GM19238 (cell line): Measurements from ENCODE around the gene GSTM3.
"Not testable (repeated sequence)": the region's sequence is repeated elsewhere in the genome, so short reads cannot be mapped to it uniquely, and the experiment has no call there.

Experiments
- DNase-seq: peaks from one replicate; pipeline ENCODE4 v3.0.0; 2011; ENCODE audit warnings: low spot score; ENCODE audit not compliant: insufficient read length

The GSTM3 gene

DNA sequence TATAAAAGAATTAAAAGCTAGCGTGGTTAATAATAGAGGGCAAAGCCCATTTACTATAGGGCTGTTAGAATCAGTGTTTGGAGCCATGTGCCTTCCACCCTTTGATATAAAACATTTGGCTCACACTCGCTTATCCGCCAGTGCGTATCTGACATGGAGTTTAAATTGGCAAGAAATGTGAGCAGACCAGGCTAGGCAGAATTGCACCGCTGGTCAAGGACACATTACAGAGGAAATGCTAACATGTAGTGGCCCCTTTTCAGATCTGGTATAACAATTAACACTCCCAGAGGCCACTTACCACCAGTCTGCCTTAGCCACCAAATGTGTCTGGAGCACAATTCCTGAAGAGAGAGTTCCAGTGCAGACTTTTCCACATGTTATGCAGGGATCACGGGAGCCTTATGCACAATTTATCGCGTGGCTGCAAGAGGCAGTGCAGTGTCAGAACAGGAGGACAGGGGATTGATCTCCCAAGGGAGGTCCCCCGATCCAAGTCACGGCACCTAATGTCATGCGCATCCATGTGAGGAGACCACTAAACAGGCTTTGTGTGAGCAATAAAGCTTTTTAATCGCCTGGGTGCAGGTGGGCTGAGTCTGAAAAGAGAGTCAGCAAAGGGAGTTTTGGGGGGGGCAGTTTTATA is 14.0 kb downstream of the GSTM3 start:
- DNase-seq, result no peak

DNA sequence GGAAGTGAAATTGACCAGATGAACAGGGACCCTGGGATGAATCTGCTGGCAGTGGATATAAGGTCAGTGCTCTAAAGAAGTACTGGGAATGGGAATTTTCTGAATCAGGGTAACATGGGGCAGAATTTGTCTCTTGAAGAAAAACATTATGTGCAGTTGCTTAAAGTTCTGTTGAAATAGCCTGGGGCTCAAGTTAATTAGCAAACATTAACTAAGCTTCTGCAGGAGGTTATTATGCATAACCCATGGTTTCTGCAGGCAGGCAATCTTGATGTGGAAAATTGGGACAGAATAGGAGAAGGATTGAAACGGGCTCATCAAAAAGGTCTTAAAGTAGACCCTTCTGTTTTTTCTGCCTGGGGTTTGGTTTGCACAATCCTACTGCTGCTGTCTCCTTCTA is 14.8 kb downstream of the GSTM3 start:
- DNase-seq, result no peak

DNA sequence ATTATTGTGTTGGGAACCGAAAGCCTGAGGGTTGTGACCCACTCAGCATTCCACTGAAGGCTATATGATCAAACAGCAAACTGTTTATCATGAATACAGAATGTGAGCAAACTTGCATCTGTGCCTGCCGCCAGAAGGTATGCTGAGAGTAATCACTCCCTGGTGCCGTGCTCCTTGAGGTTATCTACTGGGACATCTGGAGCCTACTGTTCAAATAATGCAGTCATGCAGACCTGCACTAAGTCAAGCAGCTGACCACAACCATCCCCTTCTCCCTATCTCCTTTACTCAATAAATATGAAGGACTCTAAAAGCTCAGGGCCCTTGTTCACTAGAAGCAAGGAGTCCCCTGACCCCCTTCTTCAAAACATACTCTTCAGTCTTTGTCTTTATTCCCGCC is 15.3 kb downstream of the GSTM3 start:
- no peak for DNase-seq

DNA sequence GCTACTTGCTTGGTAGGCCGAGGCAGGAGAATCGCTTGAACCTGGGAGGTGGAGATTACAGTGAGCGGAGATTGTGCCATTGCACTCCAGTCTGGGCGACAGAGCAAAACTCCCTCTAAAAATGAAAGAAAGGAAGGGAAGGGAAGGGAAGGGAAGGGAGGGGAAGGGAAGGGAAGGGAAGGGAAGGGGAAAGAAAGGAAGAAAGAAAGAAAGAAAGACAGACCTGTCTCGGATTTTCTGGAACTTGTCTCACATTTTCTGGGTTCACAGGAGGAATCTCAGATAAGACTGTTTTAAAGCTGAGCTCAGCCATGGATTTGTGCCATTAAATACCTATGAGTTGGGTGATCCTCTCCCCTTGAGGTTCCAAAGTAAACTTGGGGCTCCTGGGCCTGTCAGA is 15.9 kb downstream of the GSTM3 start:
- DNase-seq, result no peak

DNA sequence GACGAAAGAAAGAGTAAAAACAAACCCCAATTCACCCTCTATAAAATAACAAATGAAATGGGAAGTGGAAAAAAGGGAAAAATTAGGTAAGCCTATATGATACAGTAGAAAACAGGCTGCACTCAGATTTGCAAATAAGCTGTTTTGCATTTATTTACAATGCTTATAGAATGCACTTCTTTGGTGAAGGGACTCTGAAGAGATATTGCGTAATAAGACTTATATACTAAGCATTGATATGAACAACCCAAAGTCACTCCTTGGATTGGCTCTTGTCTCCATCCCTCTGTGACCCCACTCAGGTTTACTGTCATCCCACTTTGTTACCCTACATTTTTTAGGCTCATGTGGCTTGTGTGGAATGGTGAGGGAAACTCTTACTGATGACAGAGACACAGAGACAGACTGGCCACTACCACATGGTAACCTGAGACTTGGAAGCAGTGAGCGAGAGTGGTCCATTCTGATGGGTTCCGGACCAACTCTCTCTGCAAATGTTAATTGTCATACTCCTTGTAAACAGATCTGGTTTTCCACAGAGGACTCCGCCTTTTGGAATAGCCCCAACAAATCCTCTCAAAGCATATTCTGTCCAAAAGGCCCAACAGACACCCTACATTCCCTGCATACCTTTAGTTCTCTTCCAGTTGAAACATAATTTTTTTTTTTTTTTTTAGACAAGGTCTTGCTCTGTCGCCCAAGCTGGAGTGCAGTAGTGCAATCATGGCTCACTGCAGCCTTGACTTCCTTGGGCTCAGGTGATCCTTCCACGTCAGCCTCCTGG is 17.7 kb downstream of the GSTM3 start:
- DNase-seq, result no peak

DNA sequence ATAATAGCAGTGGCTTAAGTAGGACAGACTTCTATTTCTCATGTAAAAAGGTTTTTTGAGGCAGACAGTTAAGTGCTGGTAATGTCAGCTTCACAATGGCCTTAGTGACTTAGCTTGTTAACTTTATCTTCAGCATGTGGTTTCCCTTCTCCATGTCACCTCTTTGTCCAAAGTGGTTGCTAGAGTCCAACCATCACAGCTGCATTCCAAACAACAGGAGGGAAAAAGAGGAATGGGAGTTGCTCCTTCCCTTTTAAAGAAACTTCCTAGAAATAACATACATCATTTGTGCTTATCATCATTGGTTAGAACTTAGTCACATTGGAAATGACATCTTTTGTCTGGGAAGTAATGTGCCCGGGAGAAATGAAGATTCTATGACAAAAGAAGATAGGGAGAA is 18.9 kb downstream of the GSTM3 start:
- DNase-seq, result no peak

DNA sequence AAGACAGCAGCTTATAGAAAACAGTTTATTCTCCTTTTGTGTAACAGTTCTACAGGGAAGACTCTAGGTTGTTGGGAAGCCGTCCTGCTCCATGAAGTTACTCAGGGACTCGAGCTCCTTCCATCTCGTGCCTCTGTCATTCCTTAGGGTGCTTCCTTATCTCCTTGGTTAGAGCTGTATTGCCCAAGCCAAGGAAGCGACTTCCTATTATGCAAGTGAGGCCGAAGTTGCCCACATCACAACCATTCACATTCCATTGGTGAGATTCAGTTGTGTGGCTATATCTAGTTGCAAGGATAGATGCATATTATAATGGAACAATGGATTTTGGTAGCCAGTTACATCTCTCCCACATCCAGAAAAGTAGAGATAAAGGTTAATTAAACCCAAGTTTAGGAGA is 19.8 kb downstream of the GSTM3 start:
- no peak for DNase-seq

DNA sequence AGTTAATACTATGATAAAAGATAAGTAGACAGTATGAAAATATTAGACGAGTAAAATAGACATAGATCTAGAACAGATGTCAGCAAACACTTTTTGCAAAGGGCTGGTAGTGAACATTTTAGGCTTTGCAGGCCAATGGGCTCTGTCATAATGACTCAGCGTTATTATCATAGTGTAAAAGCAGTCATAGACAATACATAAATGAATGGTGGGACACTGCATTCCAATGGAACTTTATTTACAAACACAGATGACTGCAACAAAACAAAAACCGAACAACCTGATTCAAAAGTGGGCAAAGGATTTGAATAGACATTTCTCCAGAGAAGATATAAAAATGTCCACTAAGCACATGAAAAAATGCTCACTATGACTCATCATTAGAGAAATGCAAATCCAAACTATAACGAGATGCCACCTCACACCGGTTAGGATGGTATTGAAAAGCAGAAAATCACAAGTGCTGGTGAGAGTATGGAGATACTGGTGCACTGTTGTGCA is 21.5 kb downstream of the GSTM3 start:
- no peak for DNase-seq

DNA sequence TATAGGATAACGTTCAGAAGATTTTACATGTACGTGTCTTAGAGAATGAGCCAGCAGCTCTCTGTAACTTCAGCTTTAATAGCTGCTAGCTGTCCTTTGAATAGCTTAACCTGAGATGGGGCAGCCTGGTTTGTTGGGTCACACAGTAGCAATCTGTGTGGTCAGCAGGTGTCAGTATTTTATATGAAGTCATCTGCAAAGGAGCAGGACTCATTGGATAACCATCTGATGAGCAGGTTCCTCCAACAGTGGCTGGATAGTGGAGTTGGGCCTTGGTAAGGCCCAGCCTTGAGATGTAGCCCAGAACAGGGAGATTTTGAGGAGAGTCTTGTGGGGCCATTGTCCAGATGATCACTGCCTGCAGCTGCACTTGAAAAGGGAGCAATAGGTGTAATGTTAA is 22.3 kb downstream of the GSTM3 start:
- DNase-seq, result no peak

DNA sequence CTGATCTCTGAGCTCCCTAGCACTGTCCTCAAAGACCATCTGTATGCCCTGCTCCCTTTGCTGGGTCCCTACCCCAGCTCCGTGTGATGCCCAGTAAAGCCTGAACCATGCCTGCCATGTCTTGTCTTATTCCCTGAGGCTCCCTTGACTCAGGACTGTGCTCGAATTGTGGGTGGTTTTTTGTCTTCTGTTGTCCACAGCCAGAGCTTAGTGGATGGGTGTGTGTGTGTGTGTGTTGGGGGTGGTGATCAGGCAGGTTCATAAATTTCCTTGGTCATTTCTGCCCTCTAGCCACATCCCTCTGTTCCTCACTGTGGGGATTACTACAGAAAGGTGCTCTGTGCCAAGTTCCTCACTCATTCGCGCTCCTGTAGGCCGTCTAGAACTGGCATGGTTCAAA is 23.1 kb downstream of the GSTM3 start:
- no peak for DNase-seq

DNA sequence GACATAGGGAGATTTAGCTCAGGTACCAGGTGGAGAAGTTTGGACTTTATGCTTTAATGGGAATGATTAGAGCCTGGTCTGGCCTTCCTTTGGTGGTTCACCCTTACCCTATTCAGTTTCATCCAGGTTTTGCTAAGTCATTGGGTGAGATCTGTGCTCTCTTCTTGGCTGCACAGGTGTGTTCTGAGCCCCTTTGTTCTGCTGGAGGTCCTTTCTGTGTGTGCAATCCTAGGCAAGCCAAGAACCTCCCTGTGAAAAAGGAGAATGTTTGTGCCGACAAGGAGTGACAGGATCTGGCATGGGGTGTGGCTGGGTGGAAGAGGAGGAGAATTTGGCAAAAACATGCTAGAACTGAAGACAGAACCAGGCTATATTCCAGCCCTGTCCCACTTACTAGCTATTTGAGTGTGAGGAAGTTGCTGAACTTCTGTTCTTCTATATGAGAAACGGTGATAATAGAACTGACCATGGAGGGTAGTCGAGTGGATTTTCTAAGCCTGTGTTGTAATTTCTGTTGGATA is 24.2 kb downstream of the GSTM3 start:
- DNase-seq, result no peak

DNA sequence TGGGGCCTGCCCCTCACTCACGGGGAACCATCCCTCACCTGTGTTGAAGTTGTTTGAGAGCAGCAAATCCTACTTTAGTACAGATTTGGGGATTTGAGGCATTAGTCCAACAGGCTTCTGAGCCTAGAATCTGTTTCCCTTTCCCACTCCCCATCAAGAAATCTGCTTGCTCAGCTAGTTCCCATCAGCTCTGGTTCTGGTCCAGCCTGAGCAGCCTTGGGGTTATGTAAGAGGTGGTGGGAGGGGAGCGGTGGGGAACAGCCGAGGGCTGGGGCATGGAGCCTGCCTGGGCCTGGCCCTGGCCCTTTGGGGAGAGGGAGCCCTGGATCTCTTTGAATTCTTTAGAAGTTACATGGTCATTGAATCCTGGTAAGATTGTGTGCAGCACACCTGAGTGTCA is 24.7 kb downstream of the GSTM3 start:
- no peak for DNase-seq

DNA sequence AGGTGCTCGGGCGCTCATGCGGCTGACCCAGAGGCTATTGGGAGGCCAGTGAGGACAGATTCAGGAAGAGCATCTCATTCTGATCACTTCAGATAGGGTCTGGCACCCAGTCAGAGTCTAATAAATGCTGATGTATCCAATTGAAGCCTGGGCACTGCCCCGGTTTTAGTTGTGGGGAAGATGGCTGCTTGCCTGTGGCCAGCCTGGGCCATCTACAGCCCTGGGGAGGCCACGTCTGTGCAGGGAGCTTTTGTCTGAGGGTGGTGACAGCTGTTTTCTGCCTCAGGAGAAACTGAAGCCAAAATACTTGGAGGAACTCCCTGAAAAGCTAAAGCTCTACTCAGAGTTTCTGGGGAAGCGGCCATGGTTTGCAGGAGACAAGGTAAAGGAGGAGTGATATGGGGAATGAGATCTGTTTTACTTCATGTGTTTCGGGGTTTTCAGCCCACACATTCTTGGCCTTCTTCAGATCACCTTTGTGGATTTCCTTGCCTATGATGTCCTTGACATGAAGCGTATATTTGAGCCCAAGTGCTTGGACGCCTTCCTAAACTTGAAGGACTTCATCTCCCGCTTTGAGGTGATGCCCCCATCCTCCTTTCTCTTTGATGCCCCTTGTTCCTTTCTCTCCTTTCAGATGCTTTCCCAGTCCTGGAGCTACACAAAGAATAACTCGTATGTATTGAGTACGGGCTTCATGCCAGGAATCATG is 26.0 kb downstream of the GSTM3 start:
- DNase-seq, result no peak

DNA sequence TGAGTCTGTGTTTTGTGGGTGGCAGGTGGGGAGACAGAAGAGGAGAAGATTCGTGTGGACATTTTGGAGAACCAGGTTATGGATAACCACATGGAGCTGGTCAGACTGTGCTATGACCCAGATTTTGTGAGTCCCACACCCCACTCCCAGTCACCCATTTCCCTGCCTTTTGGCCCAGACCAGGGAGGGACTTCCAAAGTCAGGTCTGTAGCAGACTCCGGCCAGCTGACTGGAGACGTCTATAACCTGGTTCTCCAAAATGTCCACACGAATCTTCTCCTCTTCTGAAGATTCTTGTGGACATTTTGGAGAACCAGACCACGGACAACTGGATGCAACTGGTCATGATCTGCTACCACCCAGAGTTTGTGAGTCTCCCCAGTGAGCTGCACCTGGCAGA is 27.2 kb downstream of the GSTM3 start:
- no peak for DNase-seq

DNA sequence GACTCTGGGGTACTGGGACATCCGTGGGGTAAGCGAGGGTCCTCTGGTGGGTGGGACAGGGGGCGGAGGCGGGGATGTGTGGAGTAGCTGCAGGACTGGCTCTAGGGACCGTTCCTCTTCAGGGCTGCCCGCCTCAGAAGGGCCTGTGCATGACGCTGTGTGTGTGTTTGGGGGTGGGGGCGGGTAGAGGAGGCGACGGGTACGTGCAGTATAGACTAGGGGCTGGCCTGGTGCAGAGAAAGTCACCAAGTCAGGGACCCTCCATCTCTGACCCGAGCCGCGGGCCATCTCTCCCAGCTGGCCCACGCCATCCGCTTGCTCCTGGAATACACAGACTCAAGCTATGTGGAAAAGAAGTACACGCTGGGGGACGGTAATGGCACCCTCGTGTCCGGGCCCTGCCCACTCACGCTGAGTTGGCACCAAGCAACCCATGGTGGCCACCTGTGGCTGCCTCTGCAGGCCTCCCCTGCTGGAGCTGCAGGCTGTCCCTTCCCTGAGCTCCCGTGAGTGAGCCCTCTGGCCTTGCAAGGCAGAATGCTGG is 28.4 kb downstream of the GSTM3 start:
- DNase-seq, result no peak

DNA sequence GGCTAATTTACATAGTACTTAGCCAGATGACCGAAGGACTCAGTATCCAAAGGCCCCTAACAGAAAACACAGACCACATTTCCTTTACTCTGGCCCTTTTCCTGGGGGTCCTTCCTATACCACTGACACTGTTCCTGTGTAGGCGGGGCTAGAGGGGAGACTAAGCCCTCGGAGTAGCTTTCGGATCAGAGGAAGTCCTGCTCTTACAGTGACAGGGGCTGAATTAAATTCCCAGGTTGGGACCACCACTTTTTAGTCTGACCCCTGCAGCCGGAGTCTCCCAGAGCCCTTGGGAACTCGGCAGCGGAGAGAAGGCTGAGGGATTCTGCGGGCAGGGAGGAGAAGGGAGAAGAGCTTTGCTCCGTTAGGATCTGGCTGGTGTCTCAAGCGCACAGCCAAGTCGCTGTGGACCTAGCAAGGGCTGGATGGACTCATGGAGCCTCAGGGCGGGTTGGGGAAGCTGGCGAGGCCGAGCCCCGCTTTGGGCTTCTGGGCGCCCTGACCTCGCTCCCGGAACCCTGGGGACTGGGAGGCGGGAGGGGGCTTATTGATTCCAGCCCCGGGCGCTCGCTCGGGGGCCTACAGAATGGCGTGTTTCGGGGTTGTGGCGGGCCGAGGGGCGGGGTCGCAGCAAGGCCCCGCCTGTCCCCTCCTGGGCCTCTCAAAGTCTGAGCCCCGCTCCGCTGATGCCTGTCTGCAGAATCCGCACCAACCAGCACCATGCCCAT is 29.1 kb downstream of the GSTM3 start, which contains the start of gene GSTM5:
TSS of gene GSTM5 (plus strand) at position 659 of the 728 bp plus-strand sequence. CDS start at position 721, 62 bp downstream.
- not testable (repeated sequence) for DNase-seq

DNA sequence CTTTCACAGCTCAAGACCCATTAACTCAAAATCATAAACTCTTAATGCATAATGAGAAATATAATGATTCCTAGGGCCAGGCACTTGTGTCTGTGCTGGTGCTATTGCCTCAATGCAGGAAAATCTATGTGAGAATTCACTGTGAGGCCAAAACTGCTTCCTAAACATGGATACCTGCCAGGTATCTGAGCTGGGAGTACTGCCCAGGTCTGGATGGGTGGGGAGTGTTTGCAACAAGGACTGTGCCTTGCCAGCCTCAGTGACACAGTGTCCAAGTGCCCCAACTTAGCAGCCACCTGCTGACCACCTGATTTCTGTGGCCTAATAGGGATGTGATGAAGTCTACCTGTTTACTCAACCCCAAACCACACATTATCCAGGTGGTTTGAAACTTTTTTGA is 31.0 kb downstream of the GSTM3 start:
- not testable (repeated sequence) for DNase-seq

DNA sequence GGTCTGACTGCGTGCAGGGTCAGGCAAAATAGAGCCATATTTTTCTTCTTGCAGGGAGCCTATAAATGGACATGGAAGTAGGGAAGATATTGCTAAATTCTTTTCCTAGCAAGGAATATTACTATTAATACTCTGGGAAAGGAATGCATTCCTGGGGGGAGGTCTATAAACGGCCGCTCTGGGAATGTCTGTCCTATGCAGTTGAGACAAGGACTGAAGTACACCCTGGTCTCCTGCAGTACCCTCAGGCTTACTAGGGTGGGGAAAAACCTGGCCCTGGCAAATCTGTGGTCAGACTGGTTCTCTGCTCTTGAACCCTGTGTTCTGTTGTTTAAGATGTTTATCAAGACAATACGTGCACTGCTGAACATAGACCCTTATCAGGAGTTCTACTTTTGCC is 31.9 kb downstream of the GSTM3 start:
- DNase-seq, result not testable (repeated sequence)

DNA sequence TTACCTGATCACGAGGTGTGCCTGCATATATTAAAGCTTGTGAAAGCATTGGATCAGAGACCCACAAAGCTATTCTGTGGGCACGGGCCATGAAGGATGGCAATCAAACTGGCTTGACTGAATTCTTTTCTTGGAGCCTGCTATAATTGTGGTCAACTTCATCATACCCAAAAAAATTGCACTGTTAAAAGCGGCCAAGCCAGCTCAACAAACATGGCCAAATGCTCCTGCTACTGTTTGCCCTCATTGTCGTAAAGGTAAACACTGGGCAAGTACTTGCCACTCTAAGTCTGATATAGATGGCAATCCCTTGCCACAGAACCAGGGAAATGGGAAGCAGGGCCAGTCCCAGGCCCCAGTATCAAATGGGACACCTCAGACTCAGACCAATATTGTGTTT is 35.4 kb downstream of the GSTM3 start:
- no peak for DNase-seq

DNA sequence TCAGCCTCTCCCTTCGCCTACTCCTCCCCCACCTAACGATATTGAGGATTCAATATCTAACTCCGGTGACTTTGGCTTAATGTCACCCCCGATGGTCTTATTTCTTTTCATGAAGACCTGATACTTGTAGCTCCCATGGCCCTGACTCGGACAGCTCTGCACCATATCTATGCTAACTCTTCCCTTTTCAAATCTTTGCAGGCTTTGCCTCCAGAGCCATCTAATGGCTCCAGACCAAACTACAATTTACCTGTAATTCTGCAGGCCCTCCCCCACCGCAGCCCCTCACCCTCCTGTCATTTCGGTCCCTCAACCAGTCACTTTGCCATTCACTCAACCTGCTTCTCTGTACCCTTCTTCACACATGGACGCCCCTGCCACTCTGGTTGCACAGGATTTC is 36.7 kb downstream of the GSTM3 start:
- no peak for DNase-seq

DNA sequence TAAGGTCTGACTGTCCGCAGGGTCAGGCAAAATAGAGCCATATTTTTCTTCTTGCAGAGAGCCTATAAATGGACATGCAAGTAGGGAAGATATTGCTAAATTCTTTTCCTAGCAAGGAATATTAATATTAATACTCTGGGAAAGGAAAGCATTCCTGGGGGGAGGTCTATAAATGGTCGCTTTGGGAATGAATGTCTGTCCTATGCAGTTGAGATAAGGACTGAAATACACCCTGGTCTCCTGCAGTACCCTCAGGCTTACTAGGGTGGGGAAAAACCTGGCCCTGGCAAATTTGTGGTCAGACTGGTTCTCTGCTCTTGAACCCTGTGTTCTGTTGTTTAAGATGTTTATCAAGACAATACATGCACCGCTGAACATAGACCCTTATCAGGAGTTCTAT is 37.9 kb downstream of the GSTM3 start:
- not testable (repeated sequence) for DNase-seq
